Stomach smooth muscle (tissue), 2 donors: Measurements from ENCODE around the gene LARP6.
A peak's percentile ranks its signal among the peaks of the same experiment; 100 is the strongest.

Experiments used
- H3K27ac ChIP-seq: one replicate; pipeline ENCODE4 v1.7.0; 2013; ENCODE audit warnings: mild to moderate bottlenecking, low read length, inconsistent platforms
- H3K27me3 ChIP-seq, 2 donors: one replicate each; pipeline ENCODE4 v1.7.0; 2013; ENCODE audit warnings: low read length in 2 of 2; ENCODE audit not compliant: insufficient read depth in 2 of 2, control insufficient read depth in 1 of 2
- H3K36me3 ChIP-seq, 2 donors: one replicate each; pipeline ENCODE4 v1.7.0; 2013; ENCODE audit warnings: low read length in 2 of 2; ENCODE audit not compliant: control insufficient read depth in 2 of 2, insufficient read depth in 2 of 2
- H3K4me1 ChIP-seq: one replicate; pipeline ENCODE4 v1.7.0; 2013; ENCODE audit warnings: low read length; ENCODE audit not compliant: control insufficient read depth, insufficient read depth
- H3K4me3 ChIP-seq, 2 donors: one replicate each; pipeline ENCODE4 v1.7.0; 2013; ENCODE audit warnings: low read length in 2 of 2
- H3K9ac ChIP-seq, 2 donors: one replicate each; pipeline ENCODE4 v1.7.0; 2013; ENCODE audit warnings: low read length in 2 of 2, mild to moderate bottlenecking in 1 of 2
- H3K9me3 ChIP-seq, 2 donors: one replicate each; pipeline ENCODE4 v1.7.0; 2013; ENCODE audit warnings: low read length in 2 of 2; ENCODE audit not compliant: control insufficient read depth in 2 of 2
- donor health status: healthy.
- donor health status: Pancreatic carcinoma.

Gene LARP6

DNA sequence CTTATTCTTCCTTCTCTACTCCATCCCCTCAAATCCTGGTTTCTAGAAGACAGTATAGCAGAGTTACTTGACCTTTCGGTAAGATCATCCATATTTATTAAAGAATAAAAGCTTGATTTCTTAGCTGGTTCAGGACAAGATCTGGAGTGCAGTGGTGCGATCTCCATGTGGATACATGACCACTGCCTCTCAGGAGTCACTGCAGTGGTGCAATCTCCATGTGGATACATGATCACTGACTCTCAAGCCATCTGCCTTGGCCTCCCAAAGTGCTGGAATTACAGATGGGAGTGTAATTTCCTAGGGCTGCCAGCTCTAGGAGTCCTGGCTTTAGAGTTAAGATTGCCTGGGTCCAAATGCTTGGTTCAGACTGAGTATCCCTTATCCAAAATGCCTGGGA lies 16.5 kb downstream of the LARP6 start:
- Histone ChIP-seq H3K4me1 (peaks cover 9% of the 10 kb centered on the region), H3K9me3 (no peaks in the 10 kb centered on the region), H3K27ac (no peak overlapping the region), H3K36me3 (peaks cover 9 to 27% of the 10 kb centered on the region in 2 donors), H3K9ac (no peak overlapping the region), H3K27me3 (no peaks in the 10 kb centered on the region), H3K4me3 (no peak overlapping the region)

DNA sequence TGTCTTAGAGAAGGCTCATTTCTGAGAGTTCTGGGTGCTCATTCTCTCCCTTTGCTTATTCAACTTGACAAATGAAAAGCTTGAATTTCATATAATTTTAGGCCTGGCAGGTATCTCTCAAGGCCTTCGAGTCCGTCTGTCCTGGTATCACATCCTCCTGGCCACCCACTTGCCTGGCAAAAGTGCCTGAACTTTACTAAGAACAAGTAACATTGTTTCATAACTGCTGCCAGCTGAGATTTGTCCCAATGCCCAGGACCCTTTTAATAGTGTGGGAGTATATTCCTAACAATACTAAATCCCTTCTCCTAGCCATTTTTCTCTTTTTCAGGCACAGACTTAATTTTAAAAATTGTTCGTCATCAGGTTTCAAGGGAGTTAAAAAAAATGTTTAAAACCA lies 18.1 kb downstream of the LARP6 start:
- H3K36me3 ChIP-seq, result peaks cover 19 to 40% of the 10 kb centered on the region in 2 donors
- H3K27ac ChIP-seq, result peak overlapping the region; percentile 60
- H3K9me3 ChIP-seq, result no peaks in the 10 kb centered on the region
- H3K4me1 ChIP-seq, result peaks cover 9% of the 10 kb centered on the region
- no peaks in the 10 kb centered on the region for H3K27me3 ChIP-seq
- peak overlapping the region; percentile 5 to 46 for H3K9ac ChIP-seq
- no peak overlapping the region for H3K4me3 ChIP-seq

DNA sequence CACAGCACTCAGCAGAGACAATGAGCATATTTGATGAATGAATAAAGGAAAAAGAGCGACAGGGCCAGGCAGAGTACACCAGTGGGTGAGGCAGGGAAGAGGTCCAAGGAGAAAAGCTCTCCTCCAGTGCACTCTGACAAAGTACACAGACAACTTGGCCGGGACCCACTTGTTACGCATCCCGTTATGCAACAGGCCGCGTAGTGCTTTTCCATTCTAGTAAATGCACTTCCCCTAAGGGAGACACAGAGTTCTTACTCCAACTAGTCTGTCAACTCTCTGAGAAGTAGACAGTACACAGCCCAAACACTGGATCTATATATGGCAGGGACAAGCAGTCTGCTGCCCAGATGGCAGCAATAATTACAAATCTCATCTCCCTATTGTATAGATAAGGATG lies 18.5 kb downstream of the LARP6 start:
- Histone ChIP-seq H3K9me3 (no peaks in the 10 kb centered on the region), H3K27ac (peak overlapping the region; percentile 60), H3K36me3 (peaks cover 19 to 44% of the 10 kb centered on the region in 2 donors), H3K27me3 (no peaks in the 10 kb centered on the region), H3K4me1 (peaks cover 11% of the 10 kb centered on the region), H3K9ac (peak overlapping the region in 1 of 2 donors; percentile 5), H3K4me3 (no peak overlapping the region)

DNA sequence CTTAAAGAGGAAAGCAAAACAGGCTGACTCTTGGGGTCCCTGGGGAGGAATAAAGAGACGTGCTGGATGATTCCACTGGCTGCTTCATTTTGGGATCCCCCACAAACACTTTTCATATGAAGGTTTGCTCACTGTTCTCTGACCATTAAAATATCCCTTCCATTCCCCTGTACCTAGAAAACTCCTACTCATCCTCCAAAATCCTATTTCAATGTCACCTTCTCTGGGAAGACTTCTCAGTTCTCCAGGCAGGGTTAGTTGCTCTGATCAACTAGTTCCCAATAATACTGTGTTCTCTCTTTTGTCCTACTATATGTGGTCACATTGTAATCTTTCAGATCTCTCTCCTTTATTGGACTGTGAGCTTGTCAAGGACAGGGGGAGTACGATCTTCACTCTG lies 19.0 kb downstream of the LARP6 start:
- Histone ChIP-seq H3K36me3 (peaks cover 19 to 44% of the 10 kb centered on the region in 2 donors), H3K27ac (peak overlapping the region; percentile 60), H3K4me3 (no peak overlapping the region), H3K27me3 (no peaks in the 10 kb centered on the region), H3K4me1 (peaks cover 11% of the 10 kb centered on the region), H3K9ac (no peak overlapping the region), H3K9me3 (no peaks in the 10 kb centered on the region)

DNA sequence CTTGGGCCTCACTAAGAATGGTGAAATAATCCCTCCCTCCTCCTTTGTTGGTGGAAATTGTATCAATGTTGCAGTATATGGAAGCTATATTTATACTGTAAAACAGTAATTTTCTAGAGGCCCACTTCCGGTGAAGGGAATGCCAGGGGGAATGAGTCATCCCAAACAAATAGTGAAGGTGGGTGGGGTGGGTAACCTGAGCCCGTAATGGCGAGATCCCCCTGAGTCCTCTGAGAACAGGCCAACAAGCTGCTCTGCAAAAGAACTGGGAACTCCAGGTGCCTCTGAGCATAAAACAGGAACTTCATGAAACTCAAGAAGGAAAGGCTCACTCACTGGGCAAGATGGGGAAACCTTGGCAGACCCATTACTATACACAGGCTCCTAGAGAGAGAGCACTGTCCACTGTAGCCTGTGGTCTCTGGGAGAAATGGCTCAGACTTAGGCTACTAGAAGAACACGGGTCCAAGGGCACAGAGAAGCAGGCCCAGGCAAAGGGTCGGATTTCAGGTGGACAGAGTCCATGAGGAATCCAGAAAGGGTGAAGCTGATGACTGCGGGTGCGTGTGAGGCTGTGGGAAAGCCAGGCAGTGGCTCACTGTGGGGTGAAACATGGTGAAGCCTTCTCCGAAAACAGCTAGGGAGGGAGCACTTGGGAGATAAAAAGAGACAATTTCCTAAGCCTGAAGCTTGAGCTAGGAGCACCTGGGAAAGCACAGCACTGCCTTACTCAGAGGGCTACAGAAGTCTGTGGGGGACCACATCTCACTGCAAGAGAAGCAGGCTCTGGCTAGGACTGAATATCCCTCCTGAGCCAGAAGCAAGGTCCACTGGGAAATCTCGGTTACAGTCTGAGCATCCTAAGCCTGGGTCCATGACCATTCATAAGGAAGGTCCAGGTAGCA lies 19.8 kb downstream of the LARP6 start:
- peaks cover 19 to 44% of the 10 kb centered on the region in 2 donors for H3K36me3 ChIP-seq
- H3K4me3 ChIP-seq, result no peak overlapping the region
- H3K9me3 ChIP-seq, result no peaks in the 10 kb centered on the region
- H3K27ac ChIP-seq, result peak overlapping the region; percentile 24
- no peaks in the 10 kb centered on the region for H3K27me3 ChIP-seq
- no peak overlapping the region for H3K9ac ChIP-seq
- peaks cover 11% of the 10 kb centered on the region for H3K4me1 ChIP-seq

DNA sequence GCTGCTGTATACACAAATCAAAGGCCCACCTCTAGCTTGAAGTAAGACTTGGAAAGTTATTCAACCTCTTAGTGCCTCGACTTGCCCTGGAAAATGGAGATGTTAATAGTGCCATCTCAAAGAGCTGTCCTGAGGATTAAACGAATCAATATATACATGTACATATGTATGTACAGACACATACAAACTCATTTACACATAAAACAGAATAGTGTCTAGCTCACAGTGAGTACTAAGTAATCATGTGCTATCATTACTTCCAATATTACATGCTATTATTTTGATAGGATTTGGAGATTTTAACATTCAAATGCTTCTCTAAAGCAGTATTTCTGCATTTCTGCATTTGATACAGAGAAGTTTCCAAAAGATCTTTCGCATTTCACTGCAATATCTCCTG lies 20.5 kb downstream of the LARP6 start:
- no peak overlapping the region for H3K4me3 ChIP-seq
- H3K27ac ChIP-seq, result no peak overlapping the region
- peaks cover 19 to 44% of the 10 kb centered on the region in 2 donors for H3K36me3 ChIP-seq
- peaks cover 11% of the 10 kb centered on the region for H3K4me1 ChIP-seq
- H3K9me3 ChIP-seq, result no peaks in the 10 kb centered on the region
- no peak overlapping the region for H3K9ac ChIP-seq
- H3K27me3 ChIP-seq, result no peaks in the 10 kb centered on the region

DNA sequence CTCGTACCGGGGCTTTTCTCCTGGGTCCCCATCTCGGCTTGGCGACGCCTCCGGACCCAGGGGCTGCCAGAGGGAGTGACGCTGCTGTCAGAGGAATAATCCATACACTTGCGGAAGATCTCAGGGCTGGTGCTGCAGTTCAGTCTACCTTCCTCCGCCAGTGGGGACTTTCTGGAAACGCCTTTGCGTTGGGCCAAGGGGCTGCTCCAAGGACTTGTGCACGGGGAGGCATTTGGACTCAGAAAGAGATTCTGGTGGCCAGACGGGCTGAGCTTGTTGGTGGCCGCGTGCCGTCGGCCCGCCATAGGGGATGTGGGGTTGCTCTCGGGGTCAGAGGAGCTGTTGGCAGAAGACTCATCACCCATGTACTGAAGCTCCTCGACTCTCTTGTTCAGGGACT lies 21.8 kb downstream of the LARP6 start:
- Histone ChIP-seq H3K27ac (no peak overlapping the region), H3K9ac (no peak overlapping the region), H3K36me3 (peaks cover 19 to 44% of the 10 kb centered on the region in 2 donors)

DNA sequence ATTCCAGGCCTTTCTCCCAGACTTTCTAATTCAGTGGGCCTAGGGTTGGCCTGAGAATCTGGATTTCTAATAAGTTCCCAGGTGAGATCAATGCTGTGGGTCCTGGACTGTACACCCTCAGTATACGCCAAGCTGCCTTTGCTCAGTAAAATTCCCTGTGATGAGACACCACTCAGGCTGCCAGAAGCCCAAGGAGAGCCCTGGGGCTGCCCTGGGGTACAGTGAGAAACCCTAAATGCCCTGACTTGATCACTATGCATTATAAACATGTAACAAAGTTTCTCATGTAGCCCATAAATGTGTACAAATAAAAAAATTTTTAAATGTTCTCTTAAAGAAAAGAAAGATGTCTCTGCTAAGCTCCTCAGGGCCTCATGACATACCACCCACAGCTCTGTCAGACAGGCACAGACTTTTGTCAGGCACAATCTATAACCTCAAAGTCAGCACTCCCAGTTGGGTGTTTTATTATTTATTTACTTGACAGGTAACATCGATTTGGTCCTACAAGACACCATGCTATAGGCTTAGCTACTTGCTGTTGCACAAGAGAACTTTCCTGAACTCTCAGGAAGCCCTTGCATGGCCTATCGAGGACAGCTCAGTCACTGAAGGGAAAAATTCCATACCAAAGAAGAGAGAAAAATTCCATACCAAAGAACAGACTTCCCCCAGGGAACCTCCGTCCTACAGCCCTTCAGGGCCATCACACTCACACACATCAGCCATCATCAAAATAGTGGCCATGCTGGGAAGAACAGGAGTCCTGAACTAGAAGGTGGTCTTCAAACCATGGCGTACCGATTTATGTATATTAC lies 22.7 kb downstream of the LARP6 start:
- H3K36me3 ChIP-seq, result peaks cover 19 to 42% of the 10 kb centered on the region in 2 donors
- H3K4me1 ChIP-seq, result peaks cover 11% of the 10 kb centered on the region
- H3K27me3 ChIP-seq, result no peaks in the 10 kb centered on the region
- no peak overlapping the region for H3K9ac ChIP-seq
- no peaks in the 10 kb centered on the region for H3K9me3 ChIP-seq
- H3K4me3 ChIP-seq, result no peak overlapping the region
- H3K27ac ChIP-seq, result no peak overlapping the region

More for the DNA sequence above, 21.8 kb downstream of the LARP6 start:
- Histone ChIP-seq H3K27me3 (no peaks in the 10 kb centered on the region), H3K9me3 (no peaks in the 10 kb centered on the region), H3K4me3 (no peak overlapping the region), H3K4me1 (peaks cover 11% of the 10 kb centered on the region)

DNA sequence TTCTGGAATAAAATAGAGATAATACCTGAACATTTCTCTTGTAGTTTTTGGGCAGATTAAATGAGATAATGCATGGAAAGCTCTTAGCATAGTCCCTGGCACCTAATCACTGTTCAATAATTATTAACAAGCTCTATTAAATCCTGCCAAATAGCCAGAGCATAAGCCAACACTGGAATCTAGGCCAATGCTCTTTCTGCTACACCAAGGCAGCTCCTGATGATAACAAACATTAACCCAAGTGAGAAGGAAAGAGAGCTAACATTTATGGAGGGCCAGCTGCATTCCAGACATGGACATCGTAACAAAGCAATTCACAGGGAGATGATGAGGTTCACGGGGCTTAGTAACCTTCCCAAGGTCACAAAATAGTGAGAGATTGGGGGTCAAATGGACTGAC lies 23.3 kb downstream of the LARP6 start:
- H3K4me3 ChIP-seq, result no peak overlapping the region
- H3K27me3 ChIP-seq, result no peaks in the 10 kb centered on the region
- no peaks in the 10 kb centered on the region for H3K9me3 ChIP-seq
- H3K9ac ChIP-seq, result no peak overlapping the region
- no peak overlapping the region for H3K27ac ChIP-seq
- peaks cover 11% of the 10 kb centered on the region for H3K4me1 ChIP-seq
- H3K36me3 ChIP-seq, result peaks cover 19 to 39% of the 10 kb centered on the region in 2 donors

DNA sequence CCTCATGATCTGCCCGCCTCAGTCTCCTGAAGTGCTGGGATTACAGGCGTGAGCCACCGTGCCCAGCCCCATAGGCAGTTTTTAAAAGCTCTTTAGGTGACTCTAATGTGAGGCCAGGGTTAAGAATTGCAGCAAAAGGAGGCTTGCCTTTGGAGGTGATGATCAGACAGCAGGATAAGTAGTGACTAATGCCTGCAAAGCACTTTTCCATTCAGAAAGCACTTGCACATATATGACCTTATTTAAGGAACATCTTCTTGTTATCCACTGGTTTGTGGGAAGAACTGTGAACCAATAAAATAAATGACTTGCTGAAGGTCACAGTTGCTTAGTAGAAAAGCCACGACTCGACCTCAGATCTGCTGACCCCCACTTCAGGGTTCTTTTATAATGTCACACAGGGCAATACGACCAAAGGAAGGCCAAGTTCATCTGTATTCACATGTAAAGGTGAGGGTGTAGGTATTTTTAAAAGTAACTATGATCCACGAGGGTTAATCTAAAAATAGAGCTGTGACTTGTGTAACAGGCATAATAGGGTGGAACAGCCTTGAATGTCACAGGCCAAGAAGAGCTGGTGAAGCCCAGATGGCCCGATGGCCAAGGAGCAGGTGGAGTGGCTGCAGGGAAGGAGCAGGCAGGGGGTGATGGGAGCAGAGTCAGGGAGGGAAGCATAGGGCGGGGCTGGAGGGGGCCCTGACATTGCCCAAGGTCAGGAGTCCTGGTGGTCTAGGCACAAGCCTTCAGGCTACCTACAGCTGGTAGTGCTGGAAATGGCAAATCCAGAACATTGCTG lies 24.4 kb downstream of the LARP6 start:
- no peaks in the 10 kb centered on the region for H3K27me3 ChIP-seq
- H3K27ac ChIP-seq, result no peak overlapping the region
- no peaks in the 10 kb centered on the region for H3K9me3 ChIP-seq
- H3K4me3 ChIP-seq, result no peak overlapping the region
- H3K9ac ChIP-seq, result no peak overlapping the region
- H3K4me1 ChIP-seq, result peaks cover 8% of the 10 kb centered on the region
- H3K36me3 ChIP-seq, result peaks cover 17 to 30% of the 10 kb centered on the region in 2 donors
